Activated T-cell treated with anti-CD3 and anti-CD28 coated beads for 24 hours (primary cell): ENCODE data around the gene MED13.
"Not testable (repeated sequence)": the region's sequence is repeated elsewhere in the genome, so short reads cannot be mapped to it uniquely, and the experiment has no call there.

Source experiments
- DNase-seq: peaks from one replicate; pipeline ENCODE4 v3.0.0-alpha.2; 2020; ENCODE audit warnings: low read depth

The MED13 gene

GRCh38 chr17:62090021-62090824, 25.1 kb upstream of the MED13 start:
- no peak for DNase-seq

- no peak for DNase-seq
Observed at GRCh38 chr17:62089334-62089733, 24.3 kb upstream of the MED13 start.

- DNase-seq, result no peak
Observed at GRCh38 chr17:62086737-62087136, 21.7 kb upstream of the MED13 start.

DNA sequence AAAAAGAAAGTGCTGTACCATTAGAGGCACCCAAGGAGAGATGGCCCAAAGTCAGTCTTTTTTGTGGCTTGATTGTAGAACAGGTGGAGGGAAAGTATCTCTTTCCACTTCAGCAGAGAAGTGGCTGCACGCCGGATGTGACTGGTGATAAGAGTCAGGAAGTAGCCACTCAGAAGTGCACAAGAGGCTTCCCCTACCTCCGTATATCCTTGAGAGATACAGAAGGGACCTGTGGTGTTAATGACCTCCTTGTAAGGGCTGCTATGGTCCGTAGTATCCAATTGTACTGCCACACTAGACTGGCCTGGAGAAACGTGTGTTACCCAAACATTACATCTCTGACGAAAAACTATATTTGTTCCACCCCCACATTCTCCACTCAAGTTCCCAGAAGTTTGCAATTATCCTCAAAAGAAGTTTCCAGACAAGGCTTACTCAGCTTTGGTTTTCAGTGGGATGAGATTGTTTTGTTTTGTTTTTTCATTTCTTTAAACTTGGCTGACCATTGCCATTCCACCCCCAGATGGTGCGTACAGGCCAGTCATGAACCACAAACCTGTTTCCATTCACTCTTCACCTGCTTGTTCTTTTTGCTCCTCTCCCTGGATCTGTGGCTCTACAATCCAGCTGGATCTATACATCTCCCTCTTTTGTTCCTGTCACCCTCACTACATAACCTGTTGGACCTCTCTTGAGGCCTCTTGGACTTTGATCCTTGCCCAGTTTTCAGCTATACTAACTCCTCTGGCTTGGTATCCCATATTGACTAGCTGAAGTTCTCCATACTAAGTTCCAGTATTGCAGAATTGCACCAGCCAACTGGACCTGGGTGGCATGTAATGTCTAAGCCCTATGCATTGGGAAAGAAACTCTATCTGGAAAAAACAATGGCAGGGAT, 20.7 kb upstream of the MED13 start:
- no peak for DNase-seq

DNA sequence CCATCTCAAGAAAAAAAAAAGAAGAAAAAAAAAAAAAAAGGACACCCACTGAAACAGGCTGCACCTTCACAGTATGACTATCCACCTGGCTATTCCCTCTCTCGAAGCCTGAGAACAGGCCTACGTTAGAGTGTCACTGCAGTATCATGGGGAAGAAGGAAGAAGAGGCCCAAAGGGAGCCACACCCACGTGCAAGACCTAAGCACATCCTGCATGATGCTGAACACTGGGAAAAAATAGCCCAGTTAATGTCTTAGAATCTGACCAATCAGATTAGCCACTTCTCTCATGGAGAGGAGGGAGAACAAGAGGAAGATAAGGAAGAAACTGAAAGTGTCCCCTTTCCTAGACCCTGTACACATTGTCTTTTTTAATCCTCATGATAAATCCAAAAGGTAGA, 19.5 kb upstream of the MED13 start:
- DNase-seq, result no peak

DNA sequence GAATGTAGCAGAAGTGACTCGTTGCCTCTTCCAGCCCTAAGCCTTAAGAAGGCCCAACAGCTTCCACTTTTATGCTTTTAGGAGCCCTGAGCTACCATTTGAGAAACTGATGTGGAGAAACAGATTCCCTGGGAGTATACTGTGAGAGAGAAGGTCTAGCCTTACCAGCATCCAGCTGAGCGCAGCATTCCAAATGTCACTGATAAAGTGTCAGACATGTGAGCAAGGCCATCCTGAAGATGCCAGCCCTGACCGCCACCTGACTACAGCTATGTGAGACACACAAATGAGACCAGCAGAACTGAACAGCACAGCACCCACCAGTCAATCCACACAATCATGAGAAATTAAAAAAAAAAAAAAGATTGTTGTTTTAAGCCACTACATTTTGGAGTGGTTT, 18.6 kb upstream of the MED13 start:
- DNase-seq, result no peak

GRCh38 chr17:62080647-62081046, 15.6 kb upstream of the MED13 start:
- no peak for DNase-seq

- no peak for DNase-seq
Observed at GRCh38 chr17:62078009-62078408, 12.9 kb upstream of the MED13 start.

DNA sequence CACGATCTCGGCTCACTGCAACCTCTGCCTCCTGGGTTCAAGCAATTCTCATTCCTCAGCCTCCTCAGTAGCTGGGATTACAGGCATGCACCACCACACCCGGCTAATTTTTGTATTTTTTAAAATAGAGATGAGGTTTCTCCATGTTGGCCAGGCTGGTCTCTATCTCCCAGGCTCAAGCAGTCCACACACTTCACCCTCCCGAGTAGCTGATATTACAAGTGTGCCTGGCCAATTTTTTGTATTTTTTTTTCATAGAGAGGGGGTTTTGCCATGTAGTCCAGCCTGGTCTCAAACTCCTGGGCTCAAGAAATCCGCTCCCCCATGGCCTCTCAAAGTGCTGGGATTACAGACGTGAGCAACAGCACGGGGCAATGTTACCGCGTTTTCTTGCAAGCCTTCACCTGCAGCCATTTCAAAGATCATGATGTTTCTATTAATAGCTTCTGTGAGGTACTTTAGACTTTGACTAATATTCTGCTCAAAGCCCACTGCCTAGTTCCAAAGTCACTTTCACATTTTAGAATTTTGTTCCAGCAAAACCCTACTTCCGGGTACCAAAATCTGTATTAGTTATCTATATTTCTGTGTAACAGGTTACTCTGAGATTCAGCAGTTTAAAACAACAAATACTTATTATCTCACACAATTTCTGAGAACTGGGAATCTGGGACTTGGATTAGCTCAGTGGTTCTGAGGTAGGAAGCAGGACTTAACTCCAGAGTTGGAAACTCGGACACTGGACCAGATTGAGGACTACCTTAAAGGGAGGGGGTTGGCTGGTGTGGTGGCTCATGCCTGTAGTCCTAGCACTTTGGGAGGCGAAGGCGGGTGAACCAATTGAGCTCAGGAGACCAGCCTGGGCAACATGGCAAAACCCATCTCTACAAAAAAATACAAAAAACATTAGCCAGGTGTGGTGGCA, 12.0 kb upstream of the MED13 start:
- DNase-seq, result no peak

DNA sequence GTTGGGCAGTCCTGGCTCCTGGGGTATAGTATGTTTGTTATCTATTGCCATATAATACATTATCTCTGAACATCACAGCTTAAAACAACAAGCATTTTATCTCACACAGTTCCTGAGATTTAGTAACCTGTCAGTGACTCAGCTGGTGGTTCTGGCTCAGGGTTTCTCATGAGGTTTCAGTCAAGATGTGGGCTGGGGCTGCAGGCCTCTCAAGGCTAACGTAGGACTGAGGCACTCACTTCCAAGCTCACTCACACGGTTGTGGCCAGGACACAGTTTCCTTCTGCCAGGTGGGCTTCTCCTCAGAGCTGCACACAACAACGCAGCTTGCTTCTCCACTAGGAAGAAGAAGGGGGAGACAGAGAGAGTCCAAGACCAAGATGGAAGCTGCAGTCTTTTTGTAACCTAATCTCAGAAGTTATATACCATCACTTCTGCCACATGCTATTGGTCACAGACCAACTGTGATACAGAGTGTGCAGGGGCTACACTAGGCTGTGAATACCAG, 10.3 kb upstream of the MED13 start:
- no peak for DNase-seq

GRCh38 chr17:62073993-62074392, 8.9 kb upstream of the MED13 start:
- DNase-seq, result no peak

- DNase-seq, result not testable (repeated sequence)
Observed at GRCh38 chr17:62072855-62073254, 7.8 kb upstream of the MED13 start.

DNA sequence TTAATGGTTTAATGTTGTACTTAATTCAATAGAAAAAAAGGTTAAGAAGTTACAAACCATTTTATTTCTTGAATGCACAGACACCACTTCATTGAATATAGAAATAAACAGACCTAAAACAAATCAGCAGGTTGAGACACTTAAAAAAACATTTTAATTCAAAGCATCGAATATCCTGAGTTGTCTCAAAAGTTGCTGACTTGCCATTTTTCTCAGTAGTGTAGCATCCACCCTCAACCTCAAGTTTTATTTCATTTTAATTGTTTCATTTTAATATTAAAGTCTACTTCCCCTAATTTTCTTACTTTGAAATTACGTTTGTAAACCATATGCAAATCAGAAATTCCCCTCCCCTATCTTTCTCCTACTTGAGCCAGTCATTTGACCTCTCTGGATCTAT, 5.8 kb upstream of the MED13 start:
- no peak for DNase-seq

- DNase-seq, result no peak
Observed at GRCh38 chr17:62067165-62068145, 2.4 kb upstream of the MED13 start.

- peak; percentile 95 for DNase-seq
Observed at GRCh38 chr17:62065611-62066468, 762 bp upstream of the MED13 start.

DNA sequence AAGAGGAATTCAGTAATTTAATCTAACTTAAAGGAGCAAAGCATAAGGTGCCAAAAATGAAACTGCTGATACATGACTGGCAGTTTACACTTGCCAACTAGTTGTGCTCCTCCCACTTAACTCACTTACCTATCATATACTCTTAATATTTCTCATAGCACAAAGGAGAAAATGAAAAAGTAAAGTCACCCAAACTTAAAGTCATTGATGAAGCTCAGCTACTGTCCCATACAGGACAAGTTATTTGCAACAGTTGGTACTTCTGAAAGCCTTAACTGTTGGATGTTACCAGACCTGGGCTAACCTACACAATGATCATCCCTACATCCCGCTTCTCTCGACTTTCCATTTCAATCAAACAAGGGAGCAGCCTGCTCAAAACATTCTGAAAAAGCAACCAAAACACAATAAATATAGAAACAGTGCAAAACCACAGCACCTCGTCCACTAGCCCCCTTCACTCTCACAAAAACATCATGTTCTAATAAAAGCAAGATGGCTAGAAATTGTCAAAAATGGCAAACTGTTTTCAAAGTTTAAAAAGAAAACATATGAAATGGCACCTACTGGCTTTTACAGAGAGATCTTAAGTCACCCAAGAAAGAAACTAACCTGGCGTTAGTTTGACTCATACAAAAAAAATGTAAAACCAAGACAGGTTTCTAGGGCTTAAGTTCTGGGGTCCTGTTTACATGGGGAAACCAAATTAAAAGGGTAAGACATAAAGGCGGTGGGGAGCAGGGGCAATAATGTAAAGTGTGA, 868 bp downstream of the MED13 start:
- no peak for DNase-seq

DNA sequence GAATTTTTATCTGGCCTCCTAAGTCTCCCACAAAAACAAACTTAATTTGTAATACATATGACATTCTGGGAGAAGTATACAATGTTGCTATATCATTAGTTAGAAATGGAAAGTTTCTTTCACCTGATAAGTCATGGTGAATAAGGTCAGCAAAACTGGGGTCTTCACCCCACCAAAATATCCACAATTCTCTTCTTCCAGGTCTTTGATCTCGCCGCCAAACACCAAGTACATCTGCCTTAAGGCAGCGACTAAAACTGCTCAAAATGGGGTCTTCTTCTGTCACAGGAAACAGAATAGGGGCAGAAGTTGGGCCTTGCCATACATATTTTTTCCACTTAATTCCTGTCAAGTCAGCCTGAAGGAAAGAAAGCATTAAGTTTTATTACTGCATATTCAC, 2.1 kb downstream of the MED13 start:
- no peak for DNase-seq

GRCh38 chr17:62062302-62062701, 2.8 kb downstream of the MED13 start:
- no peak for DNase-seq

GRCh38 chr17:62059414-62059813, 5.7 kb downstream of the MED13 start:
- DNase-seq, result no peak
